HEK293T (cell line): ENCODE results near the gene CTIF.

Experiments used
- BHLHE40 ChIP-seq: fragments of 450-650 bp; IDR thresholded peaks from 2 replicates; pipeline ENCODE4 v1.6.1; 2016; ENCODE audit warnings: mild to moderate bottlenecking, moderate library complexity, borderline replicate concordance
- ELF4 ChIP-seq: fragments of 450-650 bp; IDR thresholded peaks from 2 replicates; pipeline ENCODE4 v1.6.1; 2017; ENCODE audit warnings: antibody characterized with exemption
- FOXM1 ChIP-seq: fragments of 450-650 bp; IDR thresholded peaks from 2 replicates; pipeline ENCODE4 v1.6.1; 2017; ENCODE audit warnings: mild to moderate bottlenecking, borderline replicate concordance
- SP1 ChIP-seq: fragments of 450-650 bp; IDR thresholded peaks from 2 replicates; pipeline ENCODE4 v1.6.1; 2017
- ZNF384 ChIP-seq: fragments of 450-650 bp; IDR thresholded peaks from 2 replicates; pipeline ENCODE4 v1.6.1; 2016

DNA sequence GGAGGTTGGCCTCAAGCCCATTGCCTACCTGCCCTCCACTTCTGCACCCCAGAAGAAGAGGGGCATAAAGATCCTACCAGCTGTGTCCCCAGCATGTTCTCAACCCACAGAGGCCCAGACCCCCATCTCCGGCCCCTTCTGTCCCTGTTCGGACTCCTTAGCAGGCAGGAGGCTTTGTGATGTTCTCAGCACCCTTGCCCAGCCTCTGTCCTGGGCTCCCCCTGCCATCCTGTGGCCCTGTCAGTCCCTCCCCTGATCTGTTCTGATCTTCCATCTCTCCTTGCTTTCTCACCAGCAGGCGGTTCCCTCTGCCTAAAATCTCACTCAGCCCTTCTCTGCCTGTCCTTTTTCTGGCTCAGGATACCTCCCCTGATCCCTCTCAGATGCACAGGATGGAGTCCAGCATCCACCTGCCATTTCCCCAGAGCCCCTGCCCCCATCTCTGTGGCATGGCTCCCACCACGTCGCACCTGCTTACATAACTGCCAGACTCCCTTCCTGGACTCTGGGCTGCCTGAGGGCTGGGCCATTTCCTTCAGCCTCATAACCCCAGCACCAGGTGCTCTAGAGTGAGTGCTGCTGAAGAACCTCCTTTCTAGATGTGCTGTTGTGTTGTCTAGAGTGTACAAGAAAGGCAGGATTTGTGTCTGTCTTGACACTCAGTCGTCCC, 134.0 kb downstream of the CTIF start:
- TF ChIP-seq BHLHE40 (no peak), SP1 (no peak), FOXM1 (no peak), ZNF384 (no peak), ELF4 (no peak)
